GM18498 (cell line): Measurements from ENCODE around the gene NGEF.

Experiments
- ATAC-seq: cut with Tn5 transposase; IDR thresholded peaks from one replicate; pipeline ENCODE4 v1.9.1; 2021; ENCODE audit warnings: mild to moderate bottlenecking, moderate library complexity; ENCODE audit not compliant: unreplicated experiment

The NGEF gene

DNA sequence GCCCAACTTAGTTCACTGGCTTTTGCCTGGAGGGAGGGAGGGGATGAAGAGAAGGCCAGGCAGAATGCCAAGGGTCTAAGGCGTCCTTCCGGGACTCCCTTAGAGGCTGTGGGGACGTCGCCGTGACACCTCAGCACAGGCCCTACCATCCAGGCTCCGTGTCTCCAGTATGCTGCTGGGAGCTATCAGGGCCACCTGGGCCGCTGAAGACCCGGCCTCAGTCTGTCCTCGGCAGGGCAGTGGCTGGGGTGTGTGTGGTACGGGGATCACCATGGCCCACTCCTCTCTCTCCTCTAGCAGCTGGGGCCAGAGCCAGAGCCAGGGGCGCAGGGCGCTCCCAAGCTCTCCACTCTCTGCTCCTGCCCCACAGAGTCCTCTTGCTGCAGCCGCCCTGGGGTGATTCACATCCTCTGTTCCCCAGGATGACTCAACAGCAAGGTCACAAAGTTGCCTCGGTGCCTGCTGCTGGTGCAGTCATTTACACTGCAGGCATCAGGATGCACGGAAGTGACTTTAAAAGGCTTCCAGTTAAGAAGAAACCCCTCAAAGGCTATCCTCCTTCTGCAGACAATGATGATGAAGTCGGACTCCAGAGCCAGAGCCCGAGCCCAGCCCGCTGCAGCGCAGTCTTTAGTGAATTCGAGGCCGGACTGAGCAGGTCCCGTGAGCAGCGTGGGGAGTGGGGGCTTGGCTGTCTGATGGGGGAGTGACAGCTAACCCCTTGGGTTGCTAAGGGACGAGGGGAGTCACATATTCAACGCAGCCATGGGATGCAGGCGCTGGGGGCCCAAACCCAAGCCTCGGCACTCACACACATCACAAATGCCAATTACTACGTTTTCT is 111.1 kb downstream of the NGEF start:
- no peak for ATAC-seq

DNA sequence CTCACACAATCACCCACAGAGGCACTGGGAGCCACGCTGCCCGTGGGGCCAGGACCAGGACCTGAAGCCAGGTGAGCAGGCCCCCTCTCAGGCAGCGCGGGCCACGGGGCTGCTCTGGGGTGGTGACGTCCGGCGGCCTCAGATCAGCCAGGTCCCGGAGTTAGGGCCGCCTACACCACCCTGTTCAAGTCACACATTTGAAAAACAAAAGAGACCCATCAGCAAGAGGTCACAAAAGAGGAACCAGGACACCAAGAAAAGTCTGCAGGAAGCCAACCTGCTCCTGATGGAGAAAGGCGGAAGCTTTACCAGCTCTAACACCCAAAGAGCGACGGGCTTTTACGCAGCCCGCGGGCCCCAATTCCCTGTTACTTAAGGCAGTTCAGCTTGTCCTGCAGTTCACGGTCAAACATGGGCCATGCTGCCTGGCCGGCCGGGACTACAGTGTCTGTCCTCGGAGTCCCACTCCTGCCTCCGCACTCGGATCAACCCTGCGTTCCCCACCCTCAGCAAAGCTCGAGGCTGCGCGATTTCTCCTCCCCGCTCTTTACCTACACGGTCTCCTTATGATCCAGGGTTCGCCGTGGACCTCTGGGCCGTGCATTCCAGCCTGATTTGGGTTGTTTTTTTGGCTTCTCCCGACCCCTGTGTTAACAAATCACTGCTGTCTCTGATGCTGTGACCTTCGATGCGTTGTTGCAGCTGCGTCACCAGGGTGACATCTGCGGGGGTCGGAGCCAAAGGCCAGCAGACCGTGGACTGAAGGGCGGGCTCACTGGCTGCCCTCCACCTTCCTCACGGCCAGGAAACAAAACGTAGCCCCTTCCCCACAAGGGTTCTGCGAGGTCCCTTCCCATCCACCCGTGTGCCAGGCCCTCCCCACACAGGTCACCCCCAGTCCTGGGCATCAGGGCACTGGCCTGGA is 112.0 kb downstream of the NGEF start:
- no peak for ATAC-seq

DNA sequence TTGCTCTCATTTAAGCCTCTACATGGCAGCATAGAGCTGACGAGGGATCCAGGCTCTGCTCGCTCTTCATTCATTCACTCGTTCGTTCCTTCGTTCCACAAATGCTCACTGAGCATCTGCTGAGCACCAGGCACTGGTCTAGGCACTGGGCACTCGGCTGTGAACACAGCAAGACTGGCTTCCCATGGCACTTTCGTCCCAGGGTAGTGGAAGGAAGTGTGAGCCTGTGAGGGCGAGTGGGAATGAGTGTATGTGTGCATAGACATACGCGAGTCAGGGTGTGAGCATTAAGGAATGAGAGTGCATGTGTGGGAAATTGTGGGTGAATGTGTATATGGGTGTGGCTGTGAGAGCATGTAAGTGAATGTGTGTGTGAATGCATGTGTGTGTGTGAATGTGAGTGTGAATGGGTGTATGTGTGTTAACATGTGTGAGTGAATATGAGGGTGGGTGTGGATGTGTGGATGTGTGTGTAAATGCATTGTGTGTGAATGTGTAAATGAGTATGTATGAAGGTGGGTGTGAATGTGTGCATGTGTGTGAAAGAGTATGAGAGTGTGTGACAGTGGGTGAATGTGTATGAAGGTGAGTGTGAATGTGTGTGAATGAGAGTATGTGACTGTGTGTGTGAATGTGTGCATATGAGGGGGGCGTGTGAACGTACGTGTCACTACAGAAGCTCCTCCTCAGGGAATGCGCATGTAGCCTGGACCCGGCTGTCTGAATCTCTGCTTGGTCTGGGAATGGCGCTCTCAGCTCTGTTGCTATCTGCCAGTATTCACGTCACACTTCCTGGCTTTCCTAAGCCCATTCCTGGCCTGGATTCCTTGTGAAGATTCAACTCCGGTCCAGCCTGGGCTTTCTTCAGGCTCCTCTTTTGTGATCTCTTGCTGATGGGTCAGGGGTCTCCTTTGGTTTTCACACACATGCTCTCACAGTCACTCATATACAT is 114.2 kb downstream of the NGEF start:
- no peak for ATAC-seq

DNA sequence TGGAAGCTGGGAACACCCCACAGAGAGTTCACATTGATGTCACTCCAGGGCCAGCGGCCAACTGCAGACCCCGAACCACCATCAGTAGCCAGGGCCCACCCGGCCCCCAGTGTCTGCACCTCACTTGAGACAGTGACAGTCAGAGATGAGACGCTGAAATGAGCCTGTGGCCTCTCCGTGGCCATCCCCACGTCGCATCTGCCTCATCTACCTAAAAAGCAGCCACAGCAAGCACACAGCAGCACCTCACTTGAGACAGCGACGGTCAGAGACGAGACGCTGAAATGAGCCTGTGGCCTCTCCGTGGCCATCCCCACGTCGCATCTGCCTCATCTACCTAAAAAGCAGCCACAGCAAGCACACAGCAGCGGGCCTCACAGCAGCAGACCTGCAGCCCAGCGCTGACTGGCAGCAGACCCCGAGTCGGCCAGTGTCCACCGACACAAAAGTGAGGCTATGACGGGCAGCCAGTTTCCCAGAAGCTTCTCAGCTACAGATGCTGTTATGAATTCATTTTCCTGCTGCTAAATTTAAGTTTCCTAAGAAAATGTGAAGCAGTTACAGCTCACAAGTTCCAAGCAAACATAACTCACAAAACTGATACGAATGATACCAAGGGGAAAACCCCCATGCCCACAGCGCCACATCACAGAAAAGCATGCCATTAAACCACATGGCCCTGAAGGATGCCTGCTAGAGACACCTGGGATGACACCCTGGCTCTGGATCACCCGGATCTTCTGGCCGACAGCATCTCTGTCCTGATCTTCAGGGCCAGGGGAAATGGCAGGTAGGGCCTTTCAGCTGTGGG is 115.3 kb downstream of the NGEF start:
- no peak for ATAC-seq

DNA sequence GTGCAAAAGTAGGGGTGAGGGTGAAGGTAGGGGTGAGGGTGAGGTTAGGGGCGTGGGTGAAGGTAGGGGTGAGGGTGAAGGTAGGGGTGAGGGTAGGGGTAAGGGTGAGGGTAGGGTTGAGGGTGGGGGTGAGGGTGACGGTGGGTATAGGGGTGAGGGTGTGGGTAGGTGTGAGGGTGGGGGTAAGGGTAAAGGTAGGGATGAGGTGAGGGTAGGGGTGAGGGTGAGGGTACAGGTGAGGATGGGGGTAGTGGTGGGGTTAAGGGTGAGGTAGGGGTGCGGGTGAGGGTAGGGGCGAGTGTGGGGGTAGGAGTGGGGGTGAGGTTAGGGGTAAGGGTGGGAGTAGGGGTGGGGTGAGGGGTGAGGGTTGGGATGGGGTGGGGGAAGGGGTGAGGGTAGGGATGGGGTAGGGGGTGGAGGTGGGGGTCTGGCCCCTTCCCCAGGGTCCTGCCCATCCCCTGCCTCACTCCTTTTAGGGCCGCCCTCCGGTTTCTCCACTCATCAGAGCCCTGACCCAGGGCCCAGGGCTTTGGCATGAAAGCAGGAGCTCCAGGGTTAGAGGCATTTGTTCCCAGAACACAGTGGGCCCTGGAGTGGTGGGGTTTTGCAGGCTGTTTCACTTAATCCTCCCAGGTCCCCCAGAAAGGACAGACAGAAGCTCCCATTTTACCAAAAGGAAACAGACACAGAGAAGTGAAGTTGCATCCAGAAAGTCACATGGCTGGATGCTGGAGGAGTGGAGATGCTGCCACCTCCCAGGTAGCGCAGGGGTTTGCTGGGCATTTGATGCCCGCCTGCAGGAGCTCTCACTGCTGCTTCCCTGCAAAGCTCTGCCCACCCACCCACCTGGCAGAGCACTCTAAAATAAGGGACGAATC is 116.1 kb downstream of the NGEF start:
- no peak for ATAC-seq

DNA sequence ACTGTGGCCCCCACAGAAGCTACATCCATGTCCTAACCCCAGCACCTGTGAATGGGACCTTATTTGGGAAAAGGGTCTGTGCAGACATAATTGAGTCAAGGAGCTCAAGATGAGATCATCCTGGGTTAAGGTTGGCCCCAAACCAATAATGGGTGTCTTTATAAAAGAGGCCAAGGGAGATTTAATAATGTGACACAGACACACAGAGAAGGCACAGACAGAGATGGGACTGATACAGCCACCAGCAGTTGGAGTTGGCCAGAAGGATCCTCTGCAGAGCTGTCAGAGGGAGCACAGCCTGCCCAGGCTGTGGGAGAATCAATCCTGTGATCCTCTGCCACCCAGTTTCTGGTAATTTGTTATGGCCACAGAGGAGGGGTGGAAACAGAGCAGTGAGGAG is 116.9 kb downstream of the NGEF start:
- no peak for ATAC-seq

DNA sequence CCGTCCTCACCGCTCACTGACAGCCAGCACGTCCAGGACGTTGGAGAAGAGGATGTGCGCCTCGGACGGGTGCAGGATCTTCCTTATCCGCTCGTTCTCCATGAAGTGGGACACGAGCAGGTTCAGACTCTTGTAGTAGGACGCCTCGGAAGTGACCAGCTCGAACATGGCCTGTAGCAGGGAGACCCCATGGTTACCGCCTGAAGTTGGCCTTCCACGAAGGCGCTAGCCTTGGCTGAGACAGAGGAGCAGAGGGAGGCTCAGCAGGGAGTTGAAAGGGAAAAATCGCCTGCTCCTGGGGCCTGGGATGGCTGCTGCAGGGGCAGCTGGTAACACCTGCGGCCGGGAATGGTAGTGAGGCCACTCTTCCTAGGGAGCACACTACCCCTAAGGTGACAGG is 118.3 kb downstream of the NGEF start:
- ATAC-seq = no peak

DNA sequence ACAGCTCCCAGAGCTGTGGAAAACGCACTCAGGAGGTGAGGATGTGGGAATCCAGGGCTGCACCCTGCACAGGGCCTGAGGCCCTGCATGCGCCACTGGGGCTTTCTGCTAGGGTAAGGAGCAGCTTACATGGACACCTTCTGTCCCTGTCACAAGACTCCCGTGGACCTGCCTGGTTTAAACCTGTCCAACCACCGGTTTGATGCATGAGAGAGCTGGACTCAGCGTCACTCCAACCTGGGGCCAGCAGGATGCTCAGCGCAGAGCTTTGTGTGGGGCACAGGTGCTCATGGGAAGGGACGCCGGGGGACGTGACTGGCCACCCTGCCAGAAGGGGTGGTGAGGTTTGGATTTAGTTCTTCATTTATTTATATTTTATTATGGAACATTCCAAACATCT is 118.8 kb downstream of the NGEF start:
- no peak for ATAC-seq

DNA sequence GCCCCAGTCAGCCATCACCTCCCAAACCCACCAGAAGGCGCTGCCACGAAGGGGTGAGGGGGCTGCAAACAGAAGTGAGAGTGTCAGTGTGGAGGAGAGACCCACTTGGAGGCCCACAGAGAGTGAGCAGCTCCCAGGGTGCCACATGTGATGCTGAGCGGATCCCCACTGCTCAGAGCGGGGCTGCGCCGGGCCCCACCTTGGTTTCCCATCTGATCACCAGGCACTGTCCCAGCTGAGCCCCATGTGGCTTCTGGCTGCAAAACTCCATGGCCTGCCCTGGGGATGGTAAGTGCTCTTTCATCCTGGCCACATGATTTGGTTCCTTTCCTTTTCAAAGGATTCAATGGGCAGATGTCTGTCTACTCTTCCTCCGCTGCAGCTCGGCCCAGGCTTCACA is 119.2 kb downstream of the NGEF start:
- no peak for ATAC-seq

DNA sequence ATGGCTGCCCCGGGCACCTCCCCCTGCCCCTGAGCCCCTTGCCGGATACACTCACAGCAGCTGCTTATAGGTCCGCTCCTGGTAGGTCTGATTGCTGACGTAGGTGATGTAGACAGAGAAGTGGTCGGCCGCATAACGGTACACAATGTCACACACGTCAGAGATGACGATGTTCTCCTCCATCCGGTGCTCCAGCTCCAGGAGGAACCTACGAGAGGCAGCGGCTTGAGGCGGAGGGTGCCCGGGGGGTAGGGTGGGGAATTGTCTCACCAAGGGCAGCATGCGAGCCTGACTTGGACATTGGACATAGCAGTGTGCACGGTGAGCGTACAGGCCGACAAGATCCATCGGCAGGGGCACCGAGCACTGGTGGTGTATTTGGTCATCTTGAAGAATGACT is 120.2 kb downstream of the NGEF start:
- no peak for ATAC-seq

DNA sequence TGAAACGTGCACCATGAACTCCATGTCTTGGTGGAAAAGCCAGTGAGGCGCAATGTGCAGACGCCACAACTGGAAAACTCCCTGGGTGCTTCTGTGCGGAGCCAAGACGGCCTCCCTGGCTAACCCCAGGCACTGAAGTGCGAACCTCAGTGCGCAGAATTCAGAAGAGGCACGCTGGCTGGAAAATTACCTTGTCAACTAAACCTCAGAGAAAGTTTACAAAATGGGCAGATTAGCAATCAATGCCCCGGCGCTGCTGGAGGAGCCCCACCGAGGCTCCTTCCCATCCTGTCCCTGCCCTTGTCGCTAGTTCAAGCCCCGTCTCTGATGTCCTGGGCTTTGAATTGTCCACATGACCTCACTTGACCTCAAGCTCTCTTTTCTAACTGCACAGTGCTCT is 120.8 kb downstream of the NGEF start:
- ATAC-seq = no peak

DNA sequence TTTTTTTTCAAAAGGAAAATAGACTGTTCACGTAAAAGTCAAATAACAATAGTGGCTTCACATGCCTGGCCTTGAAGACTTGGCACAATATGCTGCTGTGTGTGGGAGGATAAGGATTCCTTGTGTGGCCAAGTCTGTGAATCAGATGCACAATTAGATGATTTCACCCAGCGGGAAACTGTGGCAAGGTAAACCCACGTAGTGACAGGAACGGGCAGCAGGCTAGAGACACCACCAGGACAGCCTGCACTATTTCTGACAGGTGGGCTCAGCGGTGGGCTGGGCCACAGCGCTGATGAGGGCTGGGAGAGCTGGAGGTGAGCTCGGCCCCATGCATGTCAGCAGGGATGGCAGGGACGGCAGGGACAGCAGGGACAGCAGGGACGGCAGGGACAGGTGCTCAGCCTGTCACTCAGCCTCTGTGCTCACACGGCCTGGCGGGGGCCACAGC is 121.4 kb downstream of the NGEF start:
- no peak for ATAC-seq

DNA sequence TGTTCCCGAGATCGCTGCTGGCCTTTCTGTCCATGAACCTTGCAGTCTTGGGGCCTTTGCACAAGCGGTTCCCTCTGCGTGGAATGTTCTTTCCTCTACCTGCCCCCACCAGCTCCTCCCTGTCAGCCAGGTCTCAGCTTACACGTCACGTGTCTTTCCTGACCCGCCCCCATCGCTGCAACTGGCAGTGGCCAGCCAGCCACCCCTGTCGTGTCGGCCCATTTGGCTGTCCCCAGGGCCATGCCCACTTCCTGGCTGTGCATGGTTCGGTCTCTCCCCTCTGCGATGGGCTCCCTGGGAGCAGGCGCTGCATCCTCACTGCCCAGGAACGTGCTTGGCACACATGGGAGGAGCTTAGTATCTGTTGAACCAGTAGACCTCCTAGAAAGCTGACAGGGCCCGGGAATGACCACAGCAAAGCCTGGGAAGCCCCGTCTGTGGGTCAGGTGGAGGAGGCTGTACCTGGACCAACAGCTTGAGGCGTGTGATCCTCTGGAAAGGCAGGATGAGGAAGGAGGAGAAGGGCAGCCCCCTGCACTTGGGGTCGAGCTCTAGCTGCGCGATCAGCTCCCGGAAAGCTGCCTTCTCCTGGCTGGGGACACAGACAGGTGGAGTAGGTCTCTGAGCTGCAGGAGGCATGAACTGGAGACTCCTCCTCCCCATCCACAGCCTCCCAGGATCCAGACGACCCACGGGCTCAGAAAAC is 122.0 kb downstream of the NGEF start:
- no peak for ATAC-seq

DNA sequence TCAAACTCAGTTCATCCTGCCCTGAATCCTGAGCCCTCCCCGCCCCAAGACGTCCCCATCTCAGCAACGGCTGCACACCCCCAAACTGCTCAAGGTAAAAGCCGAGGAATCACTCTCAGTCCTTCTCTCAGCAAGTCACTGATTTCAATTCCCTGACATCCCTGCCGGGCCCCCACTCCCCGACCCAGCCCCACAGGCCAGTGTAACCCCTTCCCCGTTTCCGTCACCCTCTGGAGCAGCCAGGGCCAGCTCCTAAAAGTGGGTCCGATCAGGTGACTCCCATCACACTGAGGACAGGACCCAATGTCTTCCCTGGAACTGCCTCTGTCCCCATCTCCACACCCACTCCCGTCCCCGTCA is 122.5 kb downstream of the NGEF start:
- no peak for ATAC-seq

DNA sequence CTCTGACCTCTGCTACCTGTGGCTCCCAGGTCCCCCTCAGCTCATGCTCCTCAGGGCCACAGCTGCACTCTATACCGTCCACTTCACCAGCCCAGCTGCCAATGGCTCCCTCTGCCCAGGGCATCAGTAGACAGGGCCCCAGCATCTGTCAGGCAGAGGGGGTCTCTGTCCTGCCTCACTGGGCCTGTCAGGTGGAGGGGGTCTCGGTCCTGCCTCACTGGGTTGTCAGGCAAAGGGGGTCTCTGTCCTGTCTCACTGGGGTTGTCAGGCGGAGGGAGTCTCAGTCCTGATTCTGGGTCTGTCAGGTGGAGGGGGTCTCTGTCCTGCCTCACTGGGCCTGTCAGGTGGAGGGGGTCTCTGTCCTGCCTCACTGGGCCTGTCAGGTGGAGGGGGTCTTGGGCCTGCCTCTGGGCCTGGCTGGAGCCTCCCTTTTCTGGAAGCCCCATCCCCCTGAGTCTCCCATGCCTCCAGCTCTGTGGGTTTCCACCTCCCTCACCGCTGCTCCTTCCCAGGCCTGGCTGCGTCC is 123.1 kb downstream of the NGEF start:
- no peak for ATAC-seq

DNA sequence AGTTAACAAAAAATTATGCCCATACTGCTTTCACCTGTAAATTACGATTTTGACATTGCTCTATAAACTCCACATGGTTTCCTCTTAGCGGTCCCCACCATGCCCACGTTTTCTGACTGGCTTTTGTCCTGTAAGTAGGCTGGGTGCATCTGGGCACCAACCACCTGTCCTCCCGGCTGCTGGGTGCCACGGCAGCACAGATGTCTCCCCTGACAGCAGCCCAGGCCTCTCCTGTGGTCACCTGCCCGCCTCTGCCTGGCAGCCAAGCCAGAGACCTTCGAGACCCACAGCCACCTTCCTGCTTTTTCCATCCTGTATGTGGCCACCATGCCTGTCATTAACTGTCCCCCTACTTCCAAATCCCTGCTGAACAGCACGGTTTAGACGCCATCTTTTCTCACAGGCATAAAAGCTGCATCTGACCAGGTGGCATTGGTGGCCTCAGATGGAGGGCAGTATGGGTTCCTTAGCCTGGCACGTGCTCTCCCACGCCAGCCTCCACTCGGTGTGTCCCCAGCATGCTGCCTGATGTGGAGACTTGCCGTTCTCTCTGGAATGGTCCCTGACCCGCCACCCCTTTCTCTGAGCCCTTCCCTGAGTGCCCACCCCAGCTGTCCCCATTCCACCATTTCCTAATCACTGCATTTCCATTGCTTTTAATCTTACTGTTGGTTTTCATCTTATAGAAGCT is 124.1 kb downstream of the NGEF start:
- ATAC-seq = no peak

DNA sequence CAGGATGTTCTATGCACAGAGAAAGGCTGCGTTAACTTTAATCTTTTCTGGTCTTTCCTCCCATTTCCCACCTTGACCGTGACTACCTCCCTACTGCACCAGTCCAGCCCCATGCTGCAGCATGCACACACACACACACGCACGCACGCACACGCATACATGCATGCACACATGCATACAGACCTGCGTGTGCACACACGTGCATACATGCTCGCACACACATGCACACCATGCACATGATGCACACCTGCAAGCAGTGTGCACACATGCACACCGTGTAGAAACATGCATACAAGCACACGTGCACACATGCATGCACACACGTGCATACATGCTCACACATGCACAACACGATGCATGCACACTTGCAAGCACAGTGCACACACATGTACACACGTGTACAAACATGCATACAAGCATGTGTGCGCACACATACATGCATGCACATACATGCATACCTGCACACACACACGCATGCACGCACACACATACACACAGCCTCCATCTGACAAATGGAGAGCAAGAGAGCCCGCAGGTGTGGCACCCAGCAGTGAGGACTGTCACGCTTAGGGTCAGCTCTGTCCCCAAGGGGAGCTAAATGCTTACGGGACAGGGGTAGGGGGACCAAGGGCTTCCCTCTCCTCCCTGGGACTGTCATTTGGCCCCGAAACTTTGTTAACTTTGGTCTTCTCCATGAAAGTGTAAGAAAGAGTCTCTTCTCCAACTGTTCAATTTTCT is 124.8 kb downstream of the NGEF start:
- no peak for ATAC-seq
